NCI-H345 treated with DMSO at 0.1 percent for 48 hours (cell line): ENCODE results near the gene S100B.
"Not testable (repeated sequence)": the region's sequence is repeated elsewhere in the genome, so short reads cannot be mapped to it uniquely, and the experiment has no call there.

ENCODE experiments used
- DNase-seq: peaks from one replicate; lab custom pipeline; 2025; ENCODE audit not compliant: unreplicated experiment; lab: John Stamatoyannopoulos, UW

S100B gene

DNA sequence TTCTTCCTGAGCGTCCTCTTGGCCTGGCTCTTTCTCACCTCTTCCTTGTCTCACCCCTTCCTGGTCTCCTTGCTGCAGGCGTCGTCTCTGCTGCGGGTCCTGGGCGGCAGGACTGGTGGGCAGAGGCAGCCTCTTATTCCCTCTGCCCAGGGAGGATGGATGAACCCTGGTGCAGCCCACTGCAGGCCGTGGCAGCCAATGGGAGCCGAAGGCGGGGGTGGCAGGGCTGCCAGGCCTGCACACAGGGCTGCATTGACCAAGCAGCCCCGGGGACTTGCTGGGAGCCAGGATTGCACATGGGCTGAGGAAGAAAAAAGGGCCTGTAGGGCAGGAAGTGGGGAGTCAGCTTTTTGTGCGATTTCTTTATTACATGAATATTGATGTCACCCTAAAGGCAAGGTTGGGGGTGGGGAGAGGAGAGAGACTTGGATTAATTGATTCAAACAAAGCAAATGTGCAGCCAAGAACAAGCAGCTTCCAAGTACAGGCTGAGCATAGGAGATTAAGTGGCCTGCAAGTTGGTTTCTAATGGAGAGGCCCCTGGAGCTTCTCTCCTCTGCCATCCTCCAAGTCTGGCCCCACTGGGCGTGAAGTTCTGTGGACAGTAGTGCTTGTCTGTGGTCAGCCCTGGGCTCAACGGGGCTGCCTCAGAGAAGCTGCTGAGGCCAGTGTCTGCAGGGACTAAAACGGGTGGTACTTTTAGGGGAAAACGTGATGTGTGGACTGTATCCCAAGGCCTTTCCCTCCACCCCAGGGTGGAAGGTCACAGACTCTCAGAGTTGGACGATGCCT, at the start of gene S100B:
S100B (minus strand) TSS at position 108 of the 792 bp plus-strand sequence. CDS start 2,667 bp downstream, outside the sequence.
- no peak for DNase-seq

- no peak for DNase-seq
Observed at GRCh38 chr21:46651121-46651520, 46.2 kb upstream of the S100B start.

DNA sequence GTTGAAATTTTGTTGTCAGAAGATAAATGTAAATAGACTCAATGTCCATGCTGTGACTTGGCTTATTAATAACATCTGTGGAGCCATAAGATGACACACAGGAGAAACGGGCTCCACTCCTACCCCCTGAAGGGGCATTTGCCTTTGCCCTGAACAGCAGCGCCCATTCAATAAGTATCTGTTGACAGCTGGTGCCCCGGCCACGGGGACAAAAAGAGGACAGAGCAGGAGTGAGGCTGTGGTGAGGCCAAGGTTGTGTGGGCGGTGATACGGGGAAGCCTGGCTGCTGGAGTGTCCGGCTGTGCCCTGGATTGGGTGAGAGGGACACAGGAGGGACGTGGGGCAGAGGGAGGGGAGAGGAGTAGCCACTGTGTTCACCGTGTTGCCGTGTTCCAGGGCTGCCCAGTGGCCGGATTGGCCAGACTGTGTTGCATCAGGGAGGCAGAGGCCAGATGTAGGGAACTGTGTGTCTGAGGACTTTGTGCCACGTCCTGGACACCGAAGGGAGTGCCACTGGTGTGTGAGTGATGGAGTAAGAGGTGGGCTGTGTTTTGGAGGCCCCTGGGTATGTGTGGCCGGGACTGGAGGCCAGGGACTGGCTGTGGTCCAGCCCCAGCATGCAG, 45.7 kb upstream of the S100B start:
- DNase-seq: no peak

GRCh38 chr21:46649356-46649755, 44.5 kb upstream of the S100B start:
- no peak for DNase-seq

DNA sequence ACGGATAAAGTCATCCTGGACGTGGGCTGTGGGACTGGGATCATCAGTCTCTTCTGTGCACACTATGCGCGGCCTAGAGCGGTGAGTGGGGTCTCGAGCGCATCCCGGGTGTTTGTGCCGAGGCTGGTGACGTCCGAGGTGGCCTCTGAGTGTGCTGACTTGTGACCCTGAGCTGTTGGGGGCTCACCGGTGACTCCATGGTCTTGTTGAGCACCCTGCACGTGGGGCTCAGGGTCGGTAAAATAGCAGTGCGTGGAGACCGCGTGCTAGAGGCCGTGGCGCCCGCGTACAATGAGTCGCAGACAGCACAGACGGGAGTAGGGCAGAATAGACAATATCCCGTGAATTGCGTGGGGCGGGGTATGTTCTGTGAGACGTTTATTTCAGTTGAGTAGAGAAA, 43.7 kb upstream of the S100B start:
- no peak for DNase-seq

GRCh38 chr21:46646541-46647154, 41.8 kb upstream of the S100B start:
- no peak for DNase-seq

DNA sequence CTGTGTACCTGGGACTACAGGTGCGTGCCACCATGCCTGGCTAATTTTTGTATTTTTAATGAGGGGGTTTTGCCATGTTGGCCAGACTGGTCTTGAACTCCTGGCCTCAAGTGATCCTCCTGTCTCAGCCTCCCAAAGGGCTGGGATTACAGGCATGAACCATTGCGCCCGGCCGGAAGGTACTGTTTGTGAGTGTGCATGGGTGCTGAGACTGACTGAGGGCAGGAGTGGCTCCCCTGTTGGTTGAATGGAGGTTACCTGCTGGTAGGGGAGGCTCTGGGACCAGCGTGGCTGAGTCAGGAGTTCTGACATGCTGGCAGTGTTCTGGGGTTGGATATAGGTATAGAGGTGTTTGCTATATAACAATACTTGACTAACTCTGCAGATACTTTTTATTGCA, 41.0 kb upstream of the S100B start:
- no peak for DNase-seq

- DNase-seq: no peak
Observed at GRCh38 chr21:46643379-46644177, 38.7 kb upstream of the S100B start.

DNA sequence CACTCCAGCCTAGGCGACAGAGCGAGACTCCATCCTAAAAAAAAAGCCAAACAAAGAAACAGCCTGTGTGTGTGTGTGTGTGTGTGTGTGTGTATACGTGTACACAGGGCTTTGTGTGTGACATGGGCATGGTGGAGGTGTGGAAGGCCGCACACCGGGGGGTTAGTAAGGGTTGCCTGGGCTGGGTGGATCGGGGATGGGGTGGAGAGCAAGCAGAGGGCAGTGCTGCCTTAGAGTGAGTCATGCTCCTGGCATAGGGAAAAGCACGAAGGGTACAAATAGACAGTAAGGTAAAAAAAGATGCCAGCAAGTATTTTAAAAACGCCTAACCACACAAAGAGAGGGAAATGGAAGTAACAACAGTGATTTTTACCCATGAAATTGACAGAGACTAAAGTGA, 36.8 kb upstream of the S100B start:
- no peak for DNase-seq

DNA sequence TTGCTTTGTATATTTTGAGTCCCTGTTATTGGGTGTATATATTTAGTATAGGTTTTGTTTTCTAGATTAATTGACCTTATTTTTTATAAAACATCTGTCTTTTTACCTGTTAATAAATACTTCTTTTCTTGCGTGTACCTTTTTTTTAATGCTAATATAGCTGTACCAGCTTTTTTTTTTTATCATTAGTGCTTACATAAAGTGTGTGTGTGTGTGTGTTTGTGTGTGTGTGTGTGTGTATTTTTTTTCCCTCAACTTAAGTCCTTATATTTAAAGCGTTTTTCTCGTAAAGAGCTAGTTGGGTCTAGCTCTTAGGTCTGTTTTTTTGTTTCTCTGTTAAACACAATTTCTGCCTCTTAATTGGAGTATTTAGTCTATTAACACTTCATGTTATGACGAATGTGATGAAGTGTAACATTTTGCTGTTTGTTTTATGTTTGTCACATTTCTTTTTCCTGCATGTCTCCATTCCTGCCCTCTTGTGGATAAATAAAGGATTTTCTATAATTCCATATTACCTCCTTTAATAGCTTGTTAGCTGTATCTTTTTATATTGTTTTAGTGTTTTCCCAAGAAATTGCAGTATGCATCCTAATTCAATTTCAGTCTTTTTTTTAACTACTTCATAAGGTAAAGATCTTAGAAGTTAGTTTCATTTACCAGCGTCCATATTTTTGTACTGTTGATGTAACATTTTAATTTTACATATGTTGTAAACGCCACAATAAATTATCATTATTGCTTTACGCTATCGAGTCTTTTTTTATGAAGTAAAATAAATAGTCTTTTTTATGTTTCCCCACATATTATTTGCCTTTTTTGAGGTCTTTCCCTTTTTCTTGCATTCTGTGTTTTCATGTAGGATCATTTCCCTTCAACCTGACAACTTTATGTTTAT, 34.9 kb upstream of the S100B start:
- DNase-seq: no peak

- no peak for DNase-seq
Observed at GRCh38 chr21:46637952-46638746, 33.3 kb upstream of the S100B start.

- no peak for DNase-seq
Observed at GRCh38 chr21:46636550-46637285, 31.8 kb upstream of the S100B start.

- DNase-seq: no peak
Observed at GRCh38 chr21:46636181-46636512, 31.3 kb upstream of the S100B start.

DNA sequence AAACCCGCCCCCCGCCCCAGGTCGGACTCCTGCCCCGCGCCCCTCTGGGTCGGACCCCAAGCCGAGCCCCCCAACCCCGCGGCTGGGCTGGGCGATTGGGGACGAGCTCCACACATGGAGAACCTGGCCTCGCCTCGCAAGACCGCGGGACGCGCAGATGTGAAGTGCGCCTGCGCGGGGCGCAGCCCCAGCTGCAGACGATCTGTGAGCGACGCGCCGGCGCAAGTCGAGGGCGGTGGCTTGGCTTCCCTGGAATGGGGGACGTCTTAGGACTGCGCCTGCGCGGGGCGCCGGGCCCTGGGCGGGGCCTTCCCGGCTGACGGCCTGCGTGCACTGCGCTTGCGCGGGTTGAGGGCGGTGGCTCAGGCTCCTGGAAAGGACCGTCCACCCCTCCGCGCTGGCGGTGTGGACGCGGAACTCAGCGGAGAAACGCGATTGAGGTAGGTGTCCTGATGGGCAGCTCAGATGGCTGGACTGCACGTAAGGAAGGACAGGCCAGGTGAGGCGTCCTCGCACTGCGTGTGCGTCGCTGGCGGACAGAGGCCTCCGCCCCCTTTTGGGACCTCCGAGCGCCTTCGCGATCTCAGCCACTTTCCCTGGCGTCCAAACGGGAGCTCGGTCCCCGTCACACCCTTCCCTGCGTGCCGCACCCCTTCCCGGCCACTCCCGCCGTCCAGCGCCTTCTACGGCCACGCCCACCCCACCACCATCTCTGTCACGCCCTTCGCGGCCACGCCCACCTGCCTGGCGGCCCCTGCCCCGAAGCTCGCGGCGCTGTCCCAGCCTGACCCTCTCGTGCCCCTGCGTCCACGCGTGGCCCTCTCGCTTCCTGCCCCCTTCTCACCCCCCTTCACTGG, 30.7 kb upstream of the S100B start, which contains the start of gene PRMT2:
PRMT2 (plus strand) TSS at position 351 of the 857 bp plus-strand sequence. CDS start 1,278 bp downstream, outside the sequence.
- DNase-seq: peak; percentile 98

GRCh38 chr21:46634966-46635323, 30.1 kb upstream of the S100B start:
- peak; percentile 64 for DNase-seq

GRCh38 chr21:46634427-46634826, 29.5 kb upstream of the S100B start:
- no peak for DNase-seq

GRCh38 chr21:46633566-46633965, 28.7 kb upstream of the S100B start:
- no peak for DNase-seq

DNA sequence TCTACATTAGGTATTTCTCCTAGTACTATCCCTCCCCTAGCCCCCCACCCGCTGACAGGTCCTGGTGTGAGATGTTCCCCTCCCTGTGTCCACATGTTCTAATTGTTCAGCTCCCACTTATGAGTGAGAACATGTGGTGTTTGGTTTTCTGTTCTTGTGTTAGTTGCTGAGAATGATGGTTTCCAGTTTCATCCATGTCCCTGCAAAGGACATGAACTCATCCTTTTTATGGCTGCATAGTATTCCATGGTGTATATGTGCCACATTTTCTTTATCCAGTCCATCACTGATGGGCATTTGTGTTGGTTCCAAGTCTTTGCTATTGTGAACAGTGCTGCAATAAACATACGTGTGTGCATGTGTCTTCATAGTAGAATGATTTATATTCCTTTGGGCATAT, 26.0 kb upstream of the S100B start:
- DNase-seq: not testable (repeated sequence)
